ENCODE results near the gene RAPGEF2. TPM values are rescaled to one million over a fixed set of nuclear protein-coding genes. Genes with fewer than 3 reads are reported as not detected.

RAPGEF2 gene
- total and polyA plus RNA-seq, 2 of the 8 experiments (the other 6 are each of a cell fraction or from before 2014, with no cell fraction given) = 24.4 to 48.6 TPM

- Histone ChIP-seq H3K9me3 (ENCODE audit: insufficient read depth in 2 of 2, low read depth in 1 of 2, low read length in 1 of 2) (no peaks in the 10 kb centered on the region), H3K4me1 (replicated peaks in 1 of 4; ENCODE audit: control insufficient read depth in 3 of 4, insufficient read depth in 4 of 4, low read length in 3 of 4) (no peaks in the 10 kb centered on the region), H4K91ac (replicated peaks; ENCODE audit: insufficient read length, low read length) (no peak overlapping the region), H2AFZ (ENCODE audit: low read length) (no peak overlapping the region), H3K18ac (ENCODE audit: extremely low read depth, low read length) (no peak overlapping the region), H3K27me3 (replicated peaks in 1 of 4; ENCODE audit: control insufficient read depth in 3 of 4, extremely low read depth in 1 of 4, insufficient read depth in 3 of 4, low read length in 3 of 4) (no peaks in the 10 kb centered on the region), H3K27ac (ENCODE audit: low read depth, low read length) (no peak overlapping the region), H2BK15ac (ENCODE audit: low read length) (no peak overlapping the region), H2BK12ac (ENCODE audit: low read depth, low read length) (no peak overlapping the region), H3K4me2 (ENCODE audit: insufficient read depth in 1 of 2, low read depth in 2 of 2, low read length in 2 of 2) (no peak overlapping the region), H4K20me1 (replicated peaks in 1 of 2; ENCODE audit: control insufficient read depth in 1 of 2, insufficient read depth in 2 of 2, low read length in 2 of 2) (peaks cover 2% of the 10 kb centered on the region in 2 experiments), H3K23me2 (ENCODE audit: low read depth, low read length) (no peaks in the 10 kb centered on the region), H3K14ac (ENCODE audit: insufficient read length) (no peak overlapping the region), H3K4ac (replicated peaks; ENCODE audit: insufficient read length, low read depth, low read length) (no peak overlapping the region), H3K36me3 (ENCODE audit: control insufficient read depth in 2 of 4, insufficient read depth in 4 of 4, low read length in 3 of 4) (no peaks in the 10 kb centered on the region), H4K5ac (ENCODE audit: insufficient read length, low read depth, low read length) (no peak overlapping the region), H3K9ac (replicated peaks in 1 of 4; ENCODE audit: extremely low read depth in 1 of 4, low read depth in 3 of 4, low read length in 3 of 4) (no peak overlapping the region), H2BK20ac (ENCODE audit: low read length) (no peak overlapping the region), H3K4me3 (ENCODE audit: extremely low read depth in 1 of 4, insufficient read depth in 2 of 4, low read depth in 3 of 4, low read length in 4 of 4) (no peak overlapping the region), H4K8ac (ENCODE audit: extremely low read depth, insufficient read depth, low read length) (no peak overlapping the region), H2BK5ac (ENCODE audit: low read depth, low read length) (no peak overlapping the region), H3K79me1 (ENCODE audit: low read depth, low read length) (no peaks in the 10 kb centered on the region), H2AK5ac (ENCODE audit: low read depth, low read length) (no peak overlapping the region), H3K23ac (ENCODE audit: insufficient read length) (no peak overlapping the region), H3K56ac (replicated peaks; ENCODE audit: insufficient read length, low read depth, low read length) (no peak overlapping the region), H3K79me2 (ENCODE audit: control insufficient read depth in 1 of 2, insufficient read depth in 2 of 2, low read length in 2 of 2) (no peaks in the 10 kb centered on the region), H2BK120ac (replicated peaks; ENCODE audit: low read depth, low read length) (no peak overlapping the region)
- POLR2A ChIA-PET (ENCODE audit: partially characterized antibody) = no interaction called here
- no peak for DNase-seq (ENCODE audit: low read depth in 1 of 2, low spot score in 2 of 2)
- FAIRE-seq = no peak
- CTCF ChIA-PET (ENCODE audit: partially characterized antibody) = interaction anchor here (1.0 to 1.9 kb wide), 7 partner anchors 9 to 50 kb away, joined by 3 to 15 read pairs (median 3); no protein-coding TSS in a partner anchor
- 93% methylated on average over 9 of the region's 9 CpGs; no CpG with 5 or more reads in 1 of the 2 experiments for WGBS, 2 experiments (ENCODE audit: extremely low coverage in 1 of 2, insufficient coverage in 1 of 2, insufficient read length in 1 of 2, insufficient replicate concordance in 2 of 2, low coverage in 1 of 2, low lambda C conversion rate in 2 of 2, missing lambda C conversion rate in 1 of 2)
- no peak for TF ChIP-seq TAF7 (optimal IDR thresholded peaks at IDR 0.05; ENCODE audit: borderline replicate concordance, low read depth, low read length)
- no peak for TF ChIP-seq HDAC2 (IDR thresholded peaks at IDR 0.05; ENCODE audit: borderline replicate concordance in 1 of 2, low read depth in 2 of 2, low read length in 2 of 2)
- TF ChIP-seq TCF12 (IDR thresholded peaks at IDR 0.05; ENCODE audit: low read depth, low read length) = no peak
- TF ChIP-seq CBX8 (IDR thresholded peaks at IDR 0.05; ENCODE audit: borderline replicate concordance, low read depth, low read length) = no peak
- TF ChIP-seq BACH1 (IDR thresholded peaks at IDR 0.05; ENCODE audit: low read length) = no peak
- TF ChIP-seq, protein P1, sequence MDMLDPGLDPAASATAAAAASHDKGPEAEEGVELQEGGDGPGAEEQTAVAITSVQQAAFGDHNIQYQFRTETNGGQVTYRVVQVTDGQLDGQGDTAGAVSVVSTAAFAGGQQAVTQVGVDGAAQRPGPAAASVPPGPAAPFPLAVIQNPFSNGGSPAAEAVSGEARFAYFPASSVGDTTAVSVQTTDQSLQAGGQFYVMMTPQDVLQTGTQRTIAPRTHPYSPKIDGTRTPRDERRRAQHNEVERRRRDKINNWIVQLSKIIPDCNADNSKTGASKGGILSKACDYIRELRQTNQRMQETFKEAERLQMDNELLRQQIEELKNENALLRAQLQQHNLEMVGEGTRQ (IDR thresholded peaks at IDR 0.05; ENCODE audit: low read length) = no peak
- no peak for TF ChIP-seq CHD1 (IDR thresholded peaks at IDR 0.05; ENCODE audit: low read depth, low read length)
- no peak for TF ChIP-seq SP2 (IDR thresholded peaks at IDR 0.05; ENCODE audit: low read length)
- TF ChIP-seq SIX5 (IDR thresholded peaks at IDR 0.05; ENCODE audit: low read depth, low read length) = no peak
- TF ChIP-seq, protein P2, sequence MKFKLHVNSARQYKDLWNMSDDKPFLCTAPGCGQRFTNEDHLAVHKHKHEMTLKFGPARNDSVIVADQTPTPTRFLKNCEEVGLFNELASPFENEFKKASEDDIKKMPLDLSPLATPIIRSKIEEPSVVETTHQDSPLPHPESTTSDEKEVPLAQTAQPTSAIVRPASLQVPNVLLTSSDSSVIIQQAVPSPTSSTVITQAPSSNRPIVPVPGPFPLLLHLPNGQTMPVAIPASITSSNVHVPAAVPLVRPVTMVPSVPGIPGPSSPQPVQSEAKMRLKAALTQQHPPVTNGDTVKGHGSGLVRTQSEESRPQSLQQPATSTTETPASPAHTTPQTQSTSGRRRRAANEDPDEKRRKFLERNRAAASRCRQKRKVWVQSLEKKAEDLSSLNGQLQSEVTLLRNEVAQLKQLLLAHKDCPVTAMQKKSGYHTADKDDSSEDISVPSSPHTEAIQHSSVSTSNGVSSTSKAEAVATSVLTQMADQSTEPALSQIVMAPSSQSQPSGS (IDR thresholded peaks at IDR 0.05; ENCODE audit: low read length) = no peak
Measured at GRCh38 chr4:159293811-159294515, 191.1 kb downstream of the RAPGEF2 start.

Data from H1 (cell line).